Panc1 (cell line): ENCODE measurements around the gene CSN1S1. TPM values are rescaled to one million over a fixed set of nuclear protein-coding genes. Genes with fewer than 3 reads are reported as not detected.

Experiments used
- ATAC-seq: fragments of 200-7000 bp; cut with Tn5 transposase; 2 replicates; pipeline ENCODE4 v1.9.1; 2020; ENCODE audit warnings: mild to moderate bottlenecking, moderate library complexity
- BruUV-seq: library from RNA; stranded (reverse); fragments of 400-500 nt; replicated peaks from 2 replicates; lab custom pipeline; 2021; lab: Mats Ljungman, UMichigan
- CTCF ChIA-PET: fragments of 300-600 bp; sonication (Branson Sonifier 250); formaldehyde crosslinking; loops from one replicate; lab custom pipeline; 2022; ENCODE audit warnings: antibody characterized with exemption; lab: Charles Lee
- POLR2A ChIA-PET: fragments of 300-600 bp; sonication (Branson Sonifier 250); formaldehyde crosslinking; loops from one replicate; lab custom pipeline; 2022; ENCODE audit warnings: antibody characterized with exemption; lab: Charles Lee
- DNase-seq: peaks from one replicate; pipeline ENCODE4 v3.0.0-alpha.2; 2010; ENCODE audit warnings: low read depth, low spot score
- H3K27ac ChIP-seq: 2 replicates; pipeline ENCODE4 v1.5.1; 2011; ENCODE audit warnings: mild to moderate bottlenecking, low read length, inconsistent platforms
- H3K27me3 ChIP-seq: fragments of 200-500 bp; sonication (Bioruptor generic); 2 replicates; pipeline ENCODE4 v1.6.0; 2014; ENCODE audit warnings: low read length, inconsistent platforms; ENCODE audit not compliant: control insufficient read depth, insufficient read depth
- H3K36me3 ChIP-seq: fragments of 200-500 bp; sonication (Bioruptor generic); 2 replicates; pipeline ENCODE4 v1.5.1; 2014; ENCODE audit warnings: inconsistent platforms, mild to moderate bottlenecking, low read length, moderate library complexity; ENCODE audit not compliant: control insufficient read depth, insufficient read depth
- H3K4me1 ChIP-seq: 2 replicates; pipeline ENCODE4 v1.5.1; 2011; ENCODE audit warnings: inconsistent platforms, mild to moderate bottlenecking, low read length, moderate library complexity; ENCODE audit not compliant: control insufficient read depth, insufficient read depth
- H3K4me3 ChIP-seq, 2 experiments: 2 replicates each; pipeline ENCODE4 v1.5.1; 2011 to 2012; ENCODE audit warnings: low read depth in 2 of 2, low read length in 2 of 2, mild to moderate bottlenecking in 2 of 2, inconsistent platforms in 1 of 2, moderate library complexity in 1 of 2
- H3K9me3 ChIP-seq: fragments of 200-500 bp; sonication (Bioruptor generic); 2 replicates; pipeline ENCODE4 v1.5.1; 2014; ENCODE audit warnings: low read depth, mild to moderate bottlenecking, inconsistent platforms, low read length, moderate library complexity; ENCODE audit not compliant: control insufficient read depth, insufficient read depth
- CTCF ChIP-seq: fragments of 450-650 bp; IDR thresholded peaks from 2 replicates; pipeline ENCODE4 v1.5.1; 2017; ENCODE audit warnings: mild to moderate bottlenecking
- POLR2AphosphoS5 ChIP-seq: IDR thresholded peaks from 2 replicates; pipeline ENCODE4 v1.6.1; 2012; ENCODE audit warnings: mild to moderate bottlenecking, low read depth, low read length, moderate library complexity
- REST ChIP-seq, 2 experiments: IDR thresholded peaks; 2 replicates each; pipeline ENCODE4 v1.6.1; 2011 to 2012; ENCODE audit warnings: low read depth in 2 of 2, control low read depth in 1 of 2, low read length in 1 of 2, mild to moderate bottlenecking in 1 of 2, moderate library complexity in 1 of 2; ENCODE audit not compliant: insufficient read depth in 1 of 2
- SIN3A ChIP-seq: IDR thresholded peaks from 2 replicates; pipeline ENCODE4 v1.6.1; 2012; ENCODE audit warnings: low read depth, mild to moderate bottlenecking, low read length, moderate library complexity, borderline replicate concordance; ENCODE audit not compliant: insufficient read depth
- TCF7L2 ChIP-seq: IDR thresholded peaks from 2 replicates; pipeline ENCODE4 v1.6.1; 2011; ENCODE audit warnings: mild to moderate bottlenecking, low read depth, low read length, inconsistent platforms
- in situ Hi-C: cut with HindIII; loops from 2 replicates; pipeline ENCODE4 v1.10.0; 2016; ENCODE audit warnings: low sequenced_read_pairs, low pct_unique_long_range_greater_than_20kb
- intact Hi-C: fragments of 100-400 bp; cut with micrococcal nuclease; formaldehyde crosslinking; loops from one replicate; pipeline ENCODE4 v1.10.0; 2022; ENCODE audit not compliant: unreplicated experiment
- total RNA-seq: library from RNA; stranded (reverse); gene quantifications from one replicate; pipeline ENCODE4 v1.2.1, GENCODE V29; 2021; ENCODE audit not compliant: unreplicated experiment

The CSN1S1 gene
- total RNA-seq, 1 experiment from 2014 or later: not detected

GRCh38 chr4:69957209-69957608 is 26.3 kb downstream of the CSN1S1 start:
- Histone ChIP-seq H3K27me3 (no peaks in the 10 kb centered on the region), H3K9me3 (no peaks in the 10 kb centered on the region), H3K4me3 (no peak overlapping the region), H3K4me1 (no peaks in the 10 kb centered on the region), H3K27ac (no peak overlapping the region), H3K36me3 (no peaks in the 10 kb centered on the region)
- no peak for TF ChIP-seq SIN3A
- TF ChIP-seq REST (IDR thresholded peaks at IDR 0.05; ENCODE audit: insufficient read depth in 1 of 2, low read depth in 2 of 2, low read length in 1 of 2): no peak
- TF ChIP-seq CTCF: no peak
- no peak for TF ChIP-seq TCF7L2
- no peak for TF ChIP-seq POLR2AphosphoS5
- in situ Hi-C loops: no loop called here
- POLR2A ChIA-PET: no interaction called here
- intact Hi-C loops: no loop called here
- DNase-seq: no peak
- ATAC-seq: no peak
- CTCF ChIA-PET: no interaction called here
- no TSS peak for BruUV-seq

- DNase-seq: no peak
- no peaks in the 10 kb centered on the region for H3K27me3 ChIP-seq
- H3K27ac ChIP-seq: no peak within 1 kb of the TSS
- no peaks in the 10 kb centered on the region for H3K36me3 ChIP-seq
- ChIA-PET CTCF (no interaction called here), POLR2A (no interaction called here)
- TF ChIP-seq POLR2AphosphoS5 (no peak), SIN3A (no peak)
- H3K4me3 ChIP-seq: no peak within 1 kb of the TSS
- H3K4me1 ChIP-seq: no peaks in the 10 kb centered on the region
- no TSS peak for BruUV-seq
- no peaks in the 10 kb centered on the region for H3K9me3 ChIP-seq
- intact Hi-C loops: no loop called here
- in situ Hi-C loops: no loop called here
- no peak for ATAC-seq
These were observed 34.8 kb downstream of the CSN1S1 start, which contains the start of gene CSN2 for GRCh38 chr4:69965628-69966027. Gene CSN2, minus strand, starts transcription at chr4:69965728. Its CDS starts 4,733 bp downstream, at chr4:69960995.

- no peak overlapping the region for H3K4me3 ChIP-seq
- no peak for DNase-seq
- intact Hi-C loops: no loop called here
- H3K27ac ChIP-seq: no peak overlapping the region
- no peaks in the 10 kb centered on the region for H3K27me3 ChIP-seq
- CTCF ChIA-PET: no interaction called here
- TF ChIP-seq SIN3A: no peak
- TF ChIP-seq CTCF: no peak
- TF ChIP-seq REST (IDR thresholded peaks at IDR 0.05; ENCODE audit: insufficient read depth in 1 of 2, low read depth in 2 of 2, low read length in 1 of 2): no peak
- TF ChIP-seq POLR2AphosphoS5: no peak
- TF ChIP-seq TCF7L2: no peak
- in situ Hi-C loops: no loop called here
- POLR2A ChIA-PET: no interaction called here
- no peaks in the 10 kb centered on the region for H3K9me3 ChIP-seq
- no peaks in the 10 kb centered on the region for H3K4me1 ChIP-seq
- no peaks in the 10 kb centered on the region for H3K36me3 ChIP-seq
- BruUV-seq: no TSS peak
- ATAC-seq: no peak
These were observed 39.2 kb downstream of the CSN1S1 start for GRCh38 chr4:69970071-69970470.
